Panc1 (cell line): Measurements from ENCODE around the gene EDDM13.

Experiments
- CTCF ChIP-seq: fragments of 450-650 bp; IDR thresholded peaks from 2 replicates; pipeline ENCODE4 v1.5.1; 2017; ENCODE audit warnings: mild to moderate bottlenecking
- POLR2AphosphoS5 ChIP-seq: IDR thresholded peaks from 2 replicates; pipeline ENCODE4 v1.6.1; 2012; ENCODE audit warnings: mild to moderate bottlenecking, low read depth, low read length, moderate library complexity

DNA sequence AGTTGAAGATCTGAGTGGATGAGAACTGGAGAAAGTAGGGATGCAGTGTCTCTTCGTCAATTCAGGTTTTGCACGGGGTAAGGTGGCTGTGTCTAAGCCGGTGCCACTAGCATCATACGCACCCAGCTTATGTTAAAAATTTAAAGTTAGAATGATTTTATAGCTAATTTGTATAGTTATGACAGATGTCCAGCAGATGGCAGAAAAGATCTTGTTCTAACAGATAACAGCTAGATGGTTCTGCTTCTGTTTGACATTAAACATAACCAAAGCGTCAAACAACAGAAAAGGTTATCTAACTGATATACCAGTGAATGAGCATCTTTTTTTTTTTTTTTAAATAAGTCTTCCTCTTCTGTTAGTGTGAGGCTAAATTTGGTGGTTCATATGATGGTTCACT, 18.8 kb upstream of the EDDM13 start:
- no peak for TF ChIP-seq CTCF
- TF ChIP-seq POLR2AphosphoS5: no peak
